IMR-90 (cell line): ENCODE measurements around the gene ID1. TPM values are rescaled to one million over a fixed set of nuclear protein-coding genes. Genes with fewer than 3 reads are reported as not detected.

Experiments used
- ATAC-seq: fragments of 200-7000 bp; cut with Tn5 transposase; 2 replicates; pipeline ENCODE4 v1.9.1; 2020; ENCODE audit warnings: low read depth, mild to moderate bottlenecking, moderate library complexity
- BruUV-seq: library from RNA; stranded (reverse); fragments of 400-500 nt; replicated peaks from 2 replicates; lab custom pipeline; 2021; lab: Mats Ljungman, UMichigan
- CTCF ChIA-PET: fragments of 300-600 bp; formaldehyde crosslinking; extraction: SDS; loops from one replicate; lab custom pipeline; 2021; ENCODE audit warnings: antibody characterized with exemption; lab: Yijun Ruan, JAX
- POLR2A ChIA-PET: fragments of 300-600 bp; sonication (Branson Sonifier 250); formaldehyde crosslinking; loops from one replicate; lab custom pipeline; 2022; ENCODE audit warnings: antibody characterized with exemption; ENCODE audit not compliant: unreplicated experiment; lab: Charles Lee
- DNase-seq: peaks from one replicate; pipeline ENCODE4 v3.0.0; 2013
- H2AFZ ChIP-seq: replicated peaks from 2 replicates; pipeline ENCODE3; 2013; ENCODE audit warnings: low read length, mild to moderate bottlenecking; ENCODE audit not compliant: poor library complexity
- H2AK5ac ChIP-seq: 2 replicates; pipeline ENCODE4 v1.6.1; 2013; ENCODE audit warnings: low read depth, low read length, inconsistent platforms
- H2AK9ac ChIP-seq: replicated peaks from 2 replicates; pipeline ENCODE3; 2013; ENCODE audit warnings: mild to moderate bottlenecking, low read depth, low read length, moderate library complexity; ENCODE audit not compliant: poor library complexity
- H2BK120ac ChIP-seq: 2 replicates; pipeline ENCODE4 v1.6.1; 2013; ENCODE audit warnings: low read depth, low read length, inconsistent platforms
- H2BK15ac ChIP-seq: 3 replicates; pipeline ENCODE4 v1.6.1; 2013; ENCODE audit warnings: low read depth, low read length, inconsistent platforms
- H2BK20ac ChIP-seq: 2 replicates; pipeline ENCODE4 v1.6.1; 2013; ENCODE audit warnings: low read depth, mild to moderate bottlenecking, inconsistent platforms, low read length, moderate library complexity
- H2BK5ac ChIP-seq: 2 replicates; pipeline ENCODE4 v1.6.1; 2013; ENCODE audit warnings: mild to moderate bottlenecking, low read depth, low read length, inconsistent platforms; ENCODE audit not compliant: poor library complexity, severe bottlenecking
- H3K14ac ChIP-seq: replicated peaks from 2 replicates; pipeline ENCODE4 v1.6.1; 2013; ENCODE audit warnings: low read depth, low read length, inconsistent platforms
- H3K18ac ChIP-seq: 2 replicates; pipeline ENCODE4 v1.6.1; 2013; ENCODE audit warnings: low read depth, low read length, control low read depth
- H3K23ac ChIP-seq: 2 replicates; pipeline ENCODE4 v1.6.1; 2013; ENCODE audit warnings: low read depth, low read length, inconsistent platforms
- H3K27ac ChIP-seq: 2 replicates; pipeline ENCODE4 v1.5.1; 2013; ENCODE audit warnings: mild to moderate bottlenecking, control low read depth, low read length; ENCODE audit not compliant: insufficient read depth
- H3K27me3 ChIP-seq: 2 replicates; pipeline ENCODE4 v1.6.1; 2013; ENCODE audit warnings: low read length; ENCODE audit not compliant: control insufficient read depth, insufficient read depth
- H3K36me3 ChIP-seq: 2 replicates; pipeline ENCODE4 v1.6.1; 2013; ENCODE audit warnings: low read length, mixed read lengths; ENCODE audit not compliant: control insufficient read depth, insufficient read depth
- H3K4ac ChIP-seq: 2 replicates; pipeline ENCODE4 v1.6.1; 2013; ENCODE audit warnings: low read depth, low read length, inconsistent platforms
- H3K4me1 ChIP-seq: 2 replicates; pipeline ENCODE4 v1.6.1; 2013; ENCODE audit warnings: low read length, mixed read lengths; ENCODE audit not compliant: control insufficient read depth, insufficient read depth
- H3K4me2 ChIP-seq: 2 replicates; pipeline ENCODE4 v1.6.1; 2013; ENCODE audit warnings: low read depth, mild to moderate bottlenecking, control low read depth, low read length, moderate library complexity
- H3K4me3 ChIP-seq: 2 replicates; pipeline ENCODE4 v1.5.1; 2013; ENCODE audit warnings: low read depth, mild to moderate bottlenecking, control low read depth, low read length, moderate library complexity; ENCODE audit not compliant: insufficient read depth
- H3K56ac ChIP-seq: 2 replicates; pipeline ENCODE4 v1.6.1; 2013; ENCODE audit warnings: low read length, inconsistent platforms; ENCODE audit not compliant: insufficient read depth; ENCODE audit errors: extremely low read depth
- H3K79me1 ChIP-seq, 2 experiments: 2 replicates each; pipeline ENCODE4 v1.6.1; 2013; ENCODE audit warnings: low read length in 2 of 2, inconsistent platforms in 1 of 2, low read depth in 1 of 2
- H3K9ac ChIP-seq: 2 replicates; pipeline ENCODE4 v1.6.1; 2013; ENCODE audit warnings: low read depth, low read length, control low read depth
- H3K9me1 ChIP-seq: 2 replicates; pipeline ENCODE4 v1.6.1; 2013; ENCODE audit warnings: low read length, inconsistent platforms; ENCODE audit not compliant: insufficient read depth
- H3K9me3 ChIP-seq: 2 replicates; pipeline ENCODE4 v1.6.1; 2013; ENCODE audit warnings: low read length; ENCODE audit not compliant: control insufficient read depth, insufficient read depth
- H4K20me1 ChIP-seq: 2 replicates; pipeline ENCODE4 v1.6.1; 2013; ENCODE audit warnings: low read length, inconsistent platforms; ENCODE audit not compliant: insufficient read depth
- H4K5ac ChIP-seq: 2 replicates; pipeline ENCODE4 v1.6.1; 2013; ENCODE audit warnings: mild to moderate bottlenecking, low read depth, low read length, control low read depth
- H4K8ac ChIP-seq, 2 experiments: 2 replicates each; pipeline ENCODE4 v1.6.1; 2013; ENCODE audit warnings: low read depth in 2 of 2, low read length in 2 of 2, control low read depth in 1 of 2, inconsistent platforms in 1 of 2
- H4K91ac ChIP-seq: 2 replicates; pipeline ENCODE4 v1.6.1; 2013; ENCODE audit warnings: low read depth, low read length, inconsistent platforms; ENCODE audit not compliant: insufficient read depth
- CEBPB ChIP-seq: IDR thresholded peaks from 2 replicates; pipeline ENCODE4 v1.6.1; 2012; ENCODE audit warnings: low read depth, low read length, improper control_type of control experiment
- SMC3 ChIP-seq: fragments of 150-350 bp; IDR thresholded peaks from 2 replicates; pipeline ENCODE4 v1.6.1; 2016; ENCODE audit warnings: low read depth, mild to moderate bottlenecking, antibody characterized with exemption, low read length, moderate library complexity
- WGBS, 2 experiments: methylation state at CpG; one replicate each; pipeline versions ENCODE4 v1.1.5 to v1.1.7; 2013; ENCODE audit warnings: missing lambda C conversion rate in 2 of 2; ENCODE audit not compliant: insufficient read length in 1 of 2; ENCODE audit errors: extremely low coverage in 2 of 2; 5-methylcytosine and 5-hydroxymethylcytosine counted together
- dilution Hi-C: fragments of 300-500 bp; cut with HindIII; formaldehyde crosslinking; loops from one replicate; pipeline ENCODE4 v1.14.3; 2018; ENCODE audit warnings: low sequenced_read_pairs; ENCODE audit not compliant: unreplicated experiment
- in situ Hi-C: fragments of 300-500 bp; cut with MboI; formaldehyde crosslinking; loops from 3 replicates; pipeline ENCODE4 v1.14.3; 2019; ENCODE audit warnings: low sequenced_read_pairs, inconsistent platforms, mixed read lengths
- intact Hi-C: fragments of 100-400 bp; cut with micrococcal nuclease; formaldehyde crosslinking; loops from 2 replicates; pipeline ENCODE4 v1.10.0; 2022
- polyA plus RNA-seq, 3 experiments: library from polyadenylated mRNA; depleted of rRNA; stranded (reverse); fragments of >200 nt; gene quantifications; 2 replicates each; pipeline ENCODE4 v1.2.3, GENCODE V29; 2012; ENCODE audit warnings: low replicate concordance in 1 of 3
- total RNA-seq: library from RNA; depleted of rRNA; stranded (reverse); fragments of >200 nt; gene quantifications from 2 replicates; pipeline ENCODE4 v1.2.3, GENCODE V29; 2012

ID1 gene
- total and polyA plus RNA-seq, 2 of the 4 experiments (the other 2 are of a cell fraction) = 148 to 174 TPM

DNA sequence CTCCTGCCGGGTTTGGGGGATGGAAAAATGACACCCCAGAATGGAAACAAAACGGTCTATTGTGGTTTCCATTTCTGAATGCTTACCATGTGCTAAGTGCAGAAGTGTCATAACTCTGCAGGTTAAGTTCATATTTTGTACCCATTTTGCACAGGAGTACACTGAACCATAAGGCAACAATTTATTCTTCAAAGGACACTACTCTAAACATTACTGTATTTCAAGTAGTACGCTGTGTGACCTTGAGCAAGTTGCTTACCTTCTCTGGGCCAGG, 9.8 kb upstream of the ID1 start:
- Histone ChIP-seq H3K27me3 (no peaks in the 10 kb centered on the region), H3K18ac (peak overlapping the region; percentile 49; the same call in 1 of the 2 replicates), H3K4ac (peak overlapping the region; percentile 89), H3K36me3 (no peaks in the 10 kb centered on the region), H2BK120ac (peak overlapping the region; percentile 93), H3K14ac (peak overlapping the region; percentile 46), H2BK20ac (peak overlapping the region; percentile 47), H4K91ac (peak overlapping the region; percentile 78), H4K20me1 (no peaks in the 10 kb centered on the region), H3K9me1 (peaks cover 7% of the 10 kb centered on the region), H3K79me1 (peaks cover 0 to 7% of the 10 kb centered on the region in 2 experiments; a peak in 1 of 4 replicates), H2AK9ac (peak overlapping the region; percentile 79), H2AK5ac (peak overlapping the region; percentile 38; the same call in 1 of the 2 replicates), H3K27ac (peak overlapping the region; percentile 96), H4K5ac (peak overlapping the region; percentile 1; the same call in 1 of the 2 replicates), H2BK5ac (peak overlapping the region; percentile 83), H3K4me1 (peaks cover 14% of the 10 kb centered on the region), H4K8ac (peak overlapping the region; percentile 56 to 92; a peak in 3 of 4 replicates), H3K23ac (peak overlapping the region; percentile 34; the same call in 1 of the 2 replicates), H2BK15ac (peak overlapping the region; percentile 10; the same call in 2 of the 3 replicates), H2AFZ (peak overlapping the region; percentile 49), H3K56ac (peak overlapping the region; percentile 11; the same call in 1 of the 2 replicates), H3K9me3 (no peaks in the 10 kb centered on the region), H3K9ac (no peak overlapping the region), H3K4me3 (no peak overlapping the region), H3K4me2 (no peak overlapping the region)
- ChIA-PET CTCF (interaction anchor here (1.2 kb wide), 1 partner anchor 22 kb away, joined by 4 read pairs; no protein-coding TSS in a partner anchor), POLR2A (interaction anchor here (1.6 kb wide), 1 partner anchor 10 kb away, joined by 8 read pairs; the partner anchor contains the start of gene ID1)
- no peak for ATAC-seq
- in situ Hi-C loops = no loop called here
- BruUV-seq = no TSS peak
- no CpG with 5 or more reads among the region's 3 CpGs for WGBS, 2 experiments
- intact Hi-C loops = no loop called here
- DNase-seq = no peak
- dilution Hi-C loops = no loop called here
- TF ChIP-seq CEBPB = no peak
- no peak for TF ChIP-seq SMC3
